Measurements from ENCODE around the gene IFITM10.
"Not testable (repeated sequence)": the region's sequence is repeated elsewhere in the genome, so short reads cannot be mapped to it uniquely, and the experiment has no call there.

IFITM10 gene

GRCh38 chr11:1693327-1694063 is 56.9 kb downstream of the IFITM10 start:
- TF ChIP-seq CTCF (conservative IDR thresholded peaks at IDR 0.05; ENCODE audit: low read length): peak; percentile 73
- peak; percentile 52 for DNase-seq (ENCODE audit: low read depth)
- peak overlapping the region; percentile 33 for H3K4me3 ChIP-seq (ENCODE audit: low read length)

- H3K4me3 ChIP-seq (ENCODE audit: low read length): no peak overlapping the region
- TF ChIP-seq CTCF (conservative IDR thresholded peaks at IDR 0.05; ENCODE audit: low read length): no peak
- no peak for DNase-seq (ENCODE audit: low read depth)
Observed at GRCh38 chr11:1692708-1693326, 57.6 kb downstream of the IFITM10 start.

- DNase-seq (ENCODE audit: low read depth): no peak
- no peak overlapping the region for H3K4me3 ChIP-seq (ENCODE audit: low read length)
- TF ChIP-seq CTCF (conservative IDR thresholded peaks at IDR 0.05; ENCODE audit: low read length): no peak
Observed at GRCh38 chr11:1691878-1692707, 58.3 kb downstream of the IFITM10 start.

GRCh38 chr11:1691026-1691877 is 59.1 kb downstream of the IFITM10 start:
- no peak for TF ChIP-seq CTCF (conservative IDR thresholded peaks at IDR 0.05; ENCODE audit: low read length)
- no peak for DNase-seq (ENCODE audit: low read depth)
- no peak overlapping the region for H3K4me3 ChIP-seq (ENCODE audit: low read length)

- no peak for DNase-seq (ENCODE audit: low read depth)
- TF ChIP-seq CTCF (conservative IDR thresholded peaks at IDR 0.05; ENCODE audit: low read length): no peak
- H3K4me3 ChIP-seq (ENCODE audit: low read length): no peak overlapping the region
Observed at GRCh38 chr11:1690167-1691025, 60.0 kb downstream of the IFITM10 start.

- DNase-seq (ENCODE audit: low read depth); H3K4me3 ChIP-seq (ENCODE audit: low read length): not testable (repeated sequence)
Observed at GRCh38 chr11:1689250-1690166, 60.9 kb downstream of the IFITM10 start.

GRCh38 chr11:1688336-1688947 is 62.0 kb downstream of the IFITM10 start:
- not testable (repeated sequence) for H3K4me3 ChIP-seq (ENCODE audit: low read length); DNase-seq (ENCODE audit: low read depth)

- H3K4me3 ChIP-seq (ENCODE audit: low read length); DNase-seq (ENCODE audit: low read depth): not testable (repeated sequence)
Observed at GRCh38 chr11:1686220-1686619, 64.2 kb downstream of the IFITM10 start.
